Glomerular endothelial cell (primary cell): ENCODE data around the gene PRSS37. TPM values are rescaled to one million over a fixed set of nuclear protein-coding genes. Genes with fewer than 3 reads are reported as not detected.
"Not testable (repeated sequence)": the region's sequence is repeated elsewhere in the genome, so short reads cannot be mapped to it uniquely, and the experiment has no call there.

Experiments used
- DNase-seq: peaks from one replicate; pipeline ENCODE4 v3.0.0-alpha.2; 2011; ENCODE audit warnings: low read depth, low spot score; ENCODE audit errors: extremely low read depth
- total RNA-seq: library from RNA; depleted of rRNA; stranded (reverse); fragments of >200 nt; gene quantifications from 2 replicates; pipeline ENCODE4 v1.2.3, GENCODE V29; 2015

PRSS37 gene
- not detected in 2 replicates for total RNA-seq

GRCh38 chr7:141841385-141841784, at the start of gene PRSS37:
Gene PRSS37 (minus strand): TSS chr7:141841485. CDS start chr7:141841049, 436 bp downstream.
- DNase-seq = no peak

GRCh38 chr7:141889321-141889720, 48.0 kb upstream of the PRSS37 start:
- no peak for DNase-seq

GRCh38 chr7:141884539-141885225, 43.4 kb upstream of the PRSS37 start:
- no peak for DNase-seq

- DNase-seq = no peak
Observed at GRCh38 chr7:141880960-141881359, 39.7 kb upstream of the PRSS37 start.

GRCh38 chr7:141877365-141877764, 36.1 kb upstream of the PRSS37 start:
- DNase-seq = no peak

- DNase-seq = no peak
Observed at GRCh38 chr7:141876371-141876770, 35.1 kb upstream of the PRSS37 start.

GRCh38 chr7:141875453-141875852, 34.2 kb upstream of the PRSS37 start:
- no peak for DNase-seq

GRCh38 chr7:141874787-141875186, 33.5 kb upstream of the PRSS37 start:
- no peak for DNase-seq

- no peak for DNase-seq
Observed at GRCh38 chr7:141872931-141873330, 31.6 kb upstream of the PRSS37 start.

- no peak for DNase-seq
Observed at GRCh38 chr7:141866974-141867373, 25.7 kb upstream of the PRSS37 start.

- DNase-seq = no peak
Observed at GRCh38 chr7:141864765-141865447, 23.6 kb upstream of the PRSS37 start.

GRCh38 chr7:141860207-141860606, 18.9 kb upstream of the PRSS37 start:
- DNase-seq = no peak

GRCh38 chr7:141847996-141848395, 6.7 kb upstream of the PRSS37 start:
- DNase-seq = no peak

GRCh38 chr7:141844256-141844655, 3.0 kb upstream of the PRSS37 start:
- DNase-seq = no peak

- DNase-seq = no peak
Observed at GRCh38 chr7:141842904-141843303, 1.6 kb upstream of the PRSS37 start.

- no peak for DNase-seq
Observed at GRCh38 chr7:141840708-141841107, 577 bp downstream of the PRSS37 start.

GRCh38 chr7:141839256-141839655, 2.0 kb downstream of the PRSS37 start:
- no peak for DNase-seq

- no peak for DNase-seq
Observed at GRCh38 chr7:141838581-141838980, 2.7 kb downstream of the PRSS37 start.

- DNase-seq = no peak
Observed at GRCh38 chr7:141837683-141838082, 3.6 kb downstream of the PRSS37 start.

GRCh38 chr7:141822432-141822831, 18.9 kb downstream of the PRSS37 start:
- DNase-seq = not testable (repeated sequence)

- no peak for DNase-seq
Observed at GRCh38 chr7:141820067-141820466, 21.2 kb downstream of the PRSS37 start.

GRCh38 chr7:141792526-141792925, 48.8 kb downstream of the PRSS37 start:
- DNase-seq = no peak
